ENCODE data around the gene HOTAIR. TPM values are rescaled to one million over a fixed set of nuclear protein-coding genes. Genes with fewer than 3 reads are reported as not detected.

HOTAIR gene
- total RNA-seq, 1 donor from 2014 or later = not detected

DNA sequence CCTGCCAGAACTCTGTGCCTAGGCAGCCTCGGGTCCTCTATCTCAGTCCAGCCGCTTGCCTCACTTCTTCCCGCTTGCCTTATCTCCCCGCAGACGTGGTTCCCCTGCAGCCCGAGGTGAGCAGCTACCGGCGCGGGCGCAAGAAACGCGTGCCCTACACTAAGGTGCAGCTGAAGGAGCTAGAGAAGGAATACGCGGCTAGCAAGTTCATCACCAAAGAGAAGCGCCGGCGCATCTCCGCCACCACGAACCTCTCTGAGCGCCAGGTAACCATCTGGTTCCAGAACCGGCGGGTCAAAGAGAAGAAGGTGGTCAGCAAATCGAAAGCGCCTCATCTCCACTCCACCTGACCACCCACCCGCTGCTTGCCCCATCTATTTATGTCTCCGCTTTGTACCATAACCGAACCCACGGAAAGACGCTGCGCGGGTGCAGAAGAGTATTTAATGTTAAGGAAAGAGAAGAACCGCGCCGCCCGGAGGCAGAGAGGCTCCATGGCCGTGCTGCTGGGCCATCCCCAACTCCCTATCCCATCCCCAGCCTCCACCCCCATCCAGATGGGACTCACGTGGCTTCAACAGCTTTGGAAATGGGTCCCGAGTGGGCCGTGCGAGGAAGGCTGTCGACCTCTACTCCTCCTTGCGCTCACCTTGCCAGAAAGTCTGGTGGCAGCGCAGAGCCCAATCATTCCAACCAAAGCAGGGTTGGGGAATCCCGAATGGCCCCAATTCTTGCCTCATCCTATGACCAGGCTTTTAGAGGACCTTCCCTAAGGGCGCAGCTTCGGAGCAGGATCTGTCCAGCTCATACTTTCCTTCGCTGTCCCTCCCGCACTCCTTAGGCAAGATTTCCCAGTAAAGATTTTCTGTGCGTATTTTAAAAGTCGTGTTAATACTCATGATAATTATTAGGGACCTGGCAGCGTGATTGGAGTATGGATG lies 29.6 kb downstream of the HOTAIR start:
- Mint-ChIP-seq H3K4me1 (no peaks in the 10 kb centered on the region), H3K27ac (no peak overlapping the region), H3K36me3 (ENCODE audit: low read depth) (no peaks in the 10 kb centered on the region), H3K27me3 (peaks cover 89% of the 10 kb centered on the region), H3K9me3 (peaks cover under 1% of the 10 kb centered on the region), H3K4me3 (no peak overlapping the region)
- DNase-seq = no peak
- intact Hi-C loops (cut with micrococcal nuclease) = no loop called here

DNA sequence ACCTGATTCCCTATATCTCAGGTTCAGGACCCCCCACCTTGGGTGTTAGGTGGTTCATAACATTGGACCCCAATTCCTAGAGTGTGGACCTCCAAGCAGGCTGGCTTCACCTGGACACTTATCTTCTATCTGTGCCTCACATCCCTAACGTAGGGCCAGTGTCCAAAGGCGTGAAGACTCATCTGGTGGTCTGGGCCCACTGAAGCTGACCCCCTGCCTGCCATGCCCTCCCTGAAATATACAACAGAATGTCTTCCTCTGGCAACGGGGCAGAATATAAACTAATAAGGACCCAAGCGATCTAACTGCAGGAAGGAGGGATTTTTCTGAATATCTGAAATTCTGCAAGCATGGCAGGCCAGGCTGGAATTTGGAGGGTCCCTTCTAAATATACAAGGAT lies 30.5 kb downstream of the HOTAIR start:
- no peaks in the 10 kb centered on the region for H3K36me3 Mint-ChIP-seq (ENCODE audit: low read depth)
- intact Hi-C loops (cut with micrococcal nuclease) = no loop called here
- DNase-seq = no peak
- no peak overlapping the region for H3K27ac Mint-ChIP-seq
- H3K27me3 Mint-ChIP-seq = peaks cover 89% of the 10 kb centered on the region
- H3K4me1 Mint-ChIP-seq = no peaks in the 10 kb centered on the region
- H3K9me3 Mint-ChIP-seq = peaks cover 3% of the 10 kb centered on the region
- no peak overlapping the region for H3K4me3 Mint-ChIP-seq

DNA sequence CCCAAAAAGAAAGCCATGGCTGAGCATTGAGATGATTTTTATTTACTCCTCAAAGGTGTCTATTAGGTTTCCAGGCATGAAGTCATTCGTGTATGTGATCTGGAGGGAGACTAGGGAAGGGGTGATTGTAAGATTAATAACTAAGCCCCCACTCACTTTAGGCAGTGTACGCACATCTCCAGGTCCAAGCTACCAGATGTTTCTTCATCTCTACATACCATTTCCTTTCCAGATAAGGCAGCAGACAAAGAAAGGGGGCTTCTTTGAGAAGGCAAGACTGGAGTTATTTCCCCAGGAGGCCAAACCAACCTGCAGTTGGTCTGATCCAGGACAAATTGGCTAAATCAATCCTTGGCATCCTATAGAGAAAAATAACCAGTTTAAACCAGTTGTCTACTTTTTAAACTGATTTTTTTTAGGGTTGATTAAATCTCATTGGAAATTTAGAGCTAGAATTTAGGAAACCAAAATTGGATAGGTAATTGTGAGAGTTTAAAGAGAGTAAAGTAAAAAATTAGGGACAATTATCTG lies 32.2 kb downstream of the HOTAIR start:
- no peaks in the 10 kb centered on the region for H3K4me1 Mint-ChIP-seq
- no peaks in the 10 kb centered on the region for H3K36me3 Mint-ChIP-seq (ENCODE audit: low read depth)
- H3K27ac Mint-ChIP-seq = no peak overlapping the region
- H3K4me3 Mint-ChIP-seq = no peak overlapping the region
- no peak for DNase-seq
- H3K27me3 Mint-ChIP-seq = peaks cover 85% of the 10 kb centered on the region
- intact Hi-C loops (cut with micrococcal nuclease) = no loop called here
- H3K9me3 Mint-ChIP-seq = peaks cover 3% of the 10 kb centered on the region

DNA sequence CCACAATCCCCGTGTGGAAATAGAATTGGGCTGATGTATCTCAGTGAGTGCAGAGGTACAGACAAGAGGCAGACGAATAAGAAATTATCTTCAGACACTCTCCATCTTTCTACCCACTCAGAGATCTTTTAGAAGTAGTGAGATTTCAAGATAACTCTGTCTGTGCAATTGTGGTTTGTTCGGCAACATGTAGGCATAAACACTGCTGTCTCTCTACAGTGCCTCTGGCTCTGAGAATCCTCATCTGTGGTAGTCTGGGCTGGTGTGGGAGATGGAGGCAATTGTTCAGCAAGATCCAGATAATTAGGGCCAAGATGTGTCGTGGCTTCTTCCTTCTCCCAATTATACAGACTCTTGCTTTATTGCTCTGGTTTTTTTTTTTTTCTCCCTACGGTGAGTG lies 33.0 kb downstream of the HOTAIR start:
- peaks cover 87% of the 10 kb centered on the region for H3K27me3 Mint-ChIP-seq
- DNase-seq = no peak
- no peak overlapping the region for H3K4me3 Mint-ChIP-seq
- H3K4me1 Mint-ChIP-seq = no peaks in the 10 kb centered on the region
- intact Hi-C loops (cut with micrococcal nuclease) = no loop called here
- no peak overlapping the region for H3K27ac Mint-ChIP-seq
- peaks cover 7% of the 10 kb centered on the region for H3K9me3 Mint-ChIP-seq
- H3K36me3 Mint-ChIP-seq (ENCODE audit: low read depth) = no peaks in the 10 kb centered on the region

DNA sequence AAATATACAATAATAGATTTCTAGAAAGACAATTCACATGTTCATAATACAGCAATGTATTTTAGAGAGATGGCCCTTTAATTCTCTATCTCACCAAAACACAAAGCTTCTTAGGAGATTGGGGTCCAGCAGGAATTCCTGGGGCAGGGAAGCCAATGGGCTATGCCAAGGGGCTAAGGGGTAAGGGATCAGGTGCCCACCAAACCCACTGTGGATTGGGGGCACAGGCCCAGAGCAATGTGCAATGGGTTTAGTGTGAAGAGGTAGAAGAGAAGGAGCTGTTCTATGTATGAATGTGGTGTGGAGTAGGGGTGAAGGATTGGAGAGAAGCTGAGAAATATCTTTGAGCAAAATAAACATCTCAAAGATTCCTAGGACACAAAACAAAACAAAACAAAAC lies 33.6 kb downstream of the HOTAIR start:
- Mint-ChIP-seq H3K4me1 (no peaks in the 10 kb centered on the region), H3K27me3 (peaks cover 86% of the 10 kb centered on the region), H3K9me3 (peaks cover 7% of the 10 kb centered on the region), H3K36me3 (ENCODE audit: low read depth) (no peaks in the 10 kb centered on the region), H3K4me3 (no peak overlapping the region), H3K27ac (no peak overlapping the region)
- intact Hi-C loops (cut with micrococcal nuclease) = no loop called here
- DNase-seq = no peak

DNA sequence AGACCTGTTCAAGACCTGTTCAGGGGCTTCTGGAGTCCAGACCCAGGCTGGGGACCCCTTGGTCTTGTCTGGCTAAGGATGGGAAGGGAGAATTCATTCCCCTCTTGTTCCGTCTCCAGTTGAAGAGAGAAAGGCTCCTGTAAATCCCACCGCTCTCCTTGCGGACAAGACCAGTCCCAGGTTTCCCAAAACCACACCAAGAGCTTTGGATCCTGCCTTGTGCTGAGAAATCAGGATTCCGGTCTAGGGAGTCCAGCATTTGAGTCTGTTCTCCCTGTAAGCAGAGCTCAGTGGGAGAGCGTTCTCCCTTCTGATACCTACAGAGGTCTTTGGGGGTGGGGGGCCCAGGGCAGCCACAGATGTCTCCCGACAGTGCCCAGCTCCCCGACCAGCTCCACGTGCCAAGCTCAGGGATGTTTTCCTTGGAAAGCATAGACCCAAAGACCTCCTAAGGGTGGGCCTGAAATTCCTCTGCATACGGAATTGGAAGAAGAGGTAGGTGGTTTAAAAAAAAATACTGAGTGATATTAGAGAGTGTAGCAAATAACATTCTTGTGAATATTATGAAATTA lies 34.2 kb downstream of the HOTAIR start:
- Mint-ChIP-seq H3K27me3 (peaks cover 86% of the 10 kb centered on the region), H3K27ac (no peak overlapping the region), H3K4me1 (peaks cover 2% of the 10 kb centered on the region), H3K4me3 (no peak overlapping the region), H3K9me3 (peaks cover 7% of the 10 kb centered on the region), H3K36me3 (ENCODE audit: low read depth) (no peaks in the 10 kb centered on the region)
- no peak for DNase-seq
- intact Hi-C loops (cut with micrococcal nuclease) = no loop called here

DNA sequence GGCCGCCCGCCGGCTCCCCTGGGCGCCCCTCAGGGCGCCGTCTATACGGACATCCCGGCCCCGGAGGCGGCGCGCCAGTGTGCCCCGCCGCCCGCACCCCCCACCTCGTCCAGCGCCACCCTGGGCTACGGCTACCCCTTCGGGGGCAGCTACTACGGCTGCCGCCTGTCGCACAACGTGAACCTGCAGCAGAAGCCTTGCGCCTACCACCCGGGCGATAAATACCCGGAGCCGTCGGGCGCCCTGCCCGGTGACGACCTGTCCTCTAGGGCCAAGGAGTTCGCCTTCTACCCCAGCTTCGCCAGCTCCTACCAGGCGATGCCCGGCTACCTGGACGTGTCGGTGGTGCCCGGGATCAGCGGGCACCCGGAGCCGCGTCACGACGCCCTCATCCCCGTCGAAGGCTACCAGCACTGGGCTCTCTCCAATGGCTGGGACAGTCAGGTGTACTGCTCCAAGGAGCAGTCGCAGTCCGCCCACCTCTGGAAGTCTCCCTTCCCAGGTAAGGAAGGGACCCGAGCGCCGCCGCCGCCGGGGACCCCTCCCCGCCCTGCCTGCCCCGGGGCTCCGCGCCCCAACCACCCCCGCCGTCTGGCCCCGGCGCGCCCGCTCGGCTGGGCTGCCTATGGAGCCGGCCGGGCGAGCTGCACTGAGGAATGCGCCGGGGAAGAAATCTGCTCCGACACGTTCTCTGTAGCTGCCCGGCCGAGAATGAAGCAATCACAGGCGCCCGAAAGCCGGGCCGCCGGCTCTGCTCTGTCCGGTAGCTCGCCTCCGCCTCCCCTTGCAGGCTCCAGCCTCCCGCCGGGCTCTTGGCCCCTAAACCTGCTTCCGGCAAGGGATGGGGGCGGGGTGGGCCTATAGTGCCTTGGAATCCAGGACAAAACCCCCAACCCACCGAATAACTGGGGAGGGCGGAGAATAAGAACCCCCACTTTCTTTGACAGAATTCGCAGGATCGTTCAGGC lies 35.3 kb downstream of the HOTAIR start:
- DNase-seq = no peak
- no peaks in the 10 kb centered on the region for H3K36me3 Mint-ChIP-seq (ENCODE audit: low read depth)
- H3K4me1 Mint-ChIP-seq = peaks cover 2% of the 10 kb centered on the region
- H3K27me3 Mint-ChIP-seq = peaks cover 85% of the 10 kb centered on the region
- no peak overlapping the region for H3K27ac Mint-ChIP-seq
- intact Hi-C loops (cut with micrococcal nuclease) = loop anchor here (10.0 kb wide), 1 partner anchor 55 kb away; no protein-coding TSS in a partner anchor
- peaks cover 7% of the 10 kb centered on the region for H3K9me3 Mint-ChIP-seq
- H3K4me3 Mint-ChIP-seq = no peak overlapping the region

DNA sequence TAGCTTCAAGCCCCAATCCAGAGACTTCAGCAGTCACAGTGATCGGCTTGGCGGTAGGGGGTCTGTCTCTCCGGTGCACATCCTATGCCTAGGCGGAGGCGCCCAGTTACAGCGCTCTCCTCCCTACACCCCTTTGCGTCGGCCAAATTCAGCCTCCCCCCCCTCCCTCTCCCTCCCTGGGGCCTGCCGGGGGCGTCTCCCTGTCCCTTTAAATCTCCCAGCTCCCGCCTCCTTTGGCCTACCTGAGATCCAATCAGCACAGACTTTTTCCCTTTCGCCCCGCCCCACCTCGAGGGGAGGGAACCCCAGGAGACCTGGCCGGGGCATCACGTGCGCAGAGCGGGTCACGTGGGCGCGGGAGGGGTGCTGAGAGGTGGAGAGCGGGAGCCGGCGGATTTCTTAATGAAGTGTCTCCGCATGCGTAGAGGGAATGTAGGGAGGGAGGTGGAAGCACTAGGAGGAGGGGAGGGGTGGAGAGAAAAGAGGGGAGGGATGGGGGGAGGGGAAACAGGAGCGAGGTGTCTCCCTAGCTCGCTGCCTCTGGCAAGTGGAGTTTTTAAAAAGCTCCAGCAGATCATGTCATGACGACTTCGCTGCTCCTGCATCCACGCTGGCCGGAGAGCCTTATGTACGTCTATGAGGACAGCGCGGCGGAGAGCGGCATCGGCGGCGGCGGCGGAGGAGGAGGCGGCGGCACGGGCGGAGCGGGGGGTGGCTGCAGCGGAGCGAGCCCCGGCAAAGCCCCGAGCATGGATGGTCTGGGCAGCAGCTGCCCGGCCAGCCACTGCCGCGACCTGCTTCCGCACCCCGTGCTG lies 36.2 kb downstream of the HOTAIR start, which contains the start of gene HOXC13:
Gene HOXC13, plus strand, starts transcription at position 506 of the 815 bp plus-strand sequence. Its CDS starts 76 bp downstream, at position 582.
- H3K27me3 Mint-ChIP-seq = peaks cover 85% of the 10 kb centered on the region
- H3K9me3 Mint-ChIP-seq = peaks cover 7% of the 10 kb centered on the region
- no peaks in the 10 kb centered on the region for H3K36me3 Mint-ChIP-seq (ENCODE audit: low read depth)
- DNase-seq = no peak
- no peak within 1 kb of the TSS for H3K27ac Mint-ChIP-seq
- intact Hi-C loops (cut with micrococcal nuclease) = loop anchor here (10.0 kb wide), 1 partner anchor 56 kb away; no protein-coding TSS in a partner anchor
- H3K4me3 Mint-ChIP-seq = no peak within 1 kb of the TSS
- H3K4me1 Mint-ChIP-seq = peaks cover 2% of the 10 kb centered on the region

DNA sequence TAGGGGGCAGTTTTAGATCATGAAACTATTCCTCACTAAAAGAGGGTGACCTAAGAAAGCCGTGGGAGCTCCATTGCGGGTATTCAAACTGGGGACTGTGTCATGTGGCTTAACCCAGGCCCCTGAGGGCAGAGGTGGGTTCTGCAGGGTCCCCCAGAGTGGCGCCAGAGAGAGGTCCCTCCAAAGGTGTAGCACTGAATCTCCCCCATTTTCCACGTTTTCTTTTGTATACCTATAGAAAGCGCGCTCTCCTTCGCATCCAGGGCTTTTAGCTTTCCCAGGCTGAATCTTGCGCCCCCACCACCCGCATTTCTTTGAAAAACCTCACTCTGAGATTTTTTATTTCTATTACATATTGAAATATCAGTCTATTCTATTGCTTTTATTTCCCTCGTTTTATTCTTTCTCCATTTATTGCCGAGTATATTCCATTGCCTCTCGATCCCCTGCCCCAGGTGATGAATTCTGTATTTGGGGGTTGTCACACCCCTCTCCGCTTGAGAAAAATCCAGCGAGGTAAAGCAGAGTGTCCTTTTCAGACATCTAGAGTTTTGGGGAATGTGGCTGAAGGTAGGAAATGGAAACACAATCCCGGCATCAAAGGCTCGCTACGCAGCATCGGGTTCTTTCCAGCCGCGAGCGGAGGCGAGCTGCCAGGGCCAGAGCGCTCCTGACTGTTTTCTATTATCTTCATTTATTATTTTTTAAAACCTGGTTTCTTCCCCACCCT lies 37.0 kb downstream of the HOTAIR start:
- Mint-ChIP-seq H3K27me3 (peaks cover 87% of the 10 kb centered on the region), H3K27ac (peak overlapping the region; percentile 15), H3K9me3 (peaks cover 7% of the 10 kb centered on the region), H3K4me3 (no peak overlapping the region), H3K4me1 (peaks cover 2% of the 10 kb centered on the region), H3K36me3 (ENCODE audit: low read depth) (no peaks in the 10 kb centered on the region)
- intact Hi-C loops (cut with micrococcal nuclease) = loop anchor here (2.0 to 10.0 kb wide), 2 partner anchors 13 to 57 kb away; no protein-coding TSS in a partner anchor
- DNase-seq = no peak

DNA sequence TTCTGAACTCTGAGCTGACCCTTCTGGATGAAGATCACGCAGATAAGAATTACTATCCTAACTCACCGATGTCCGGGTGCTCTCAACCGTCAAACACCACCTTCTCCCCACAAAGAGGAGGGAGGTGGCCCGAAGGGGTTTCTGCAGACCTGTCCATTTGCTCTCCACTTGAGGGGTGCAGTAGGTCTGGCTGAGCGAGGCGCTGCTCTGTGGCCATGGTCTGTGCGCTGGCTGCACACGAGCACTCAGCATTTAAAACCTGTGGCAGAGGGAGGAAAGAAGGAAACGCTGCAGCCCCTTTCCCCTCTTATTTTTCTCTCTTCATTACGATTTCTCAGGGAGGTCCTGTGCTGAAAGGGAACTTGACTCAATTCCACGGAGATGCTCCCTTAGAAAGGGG lies 37.7 kb downstream of the HOTAIR start:
- Mint-ChIP-seq H3K4me3 (no peak overlapping the region), H3K27me3 (peaks cover 88% of the 10 kb centered on the region), H3K36me3 (ENCODE audit: low read depth) (no peaks in the 10 kb centered on the region), H3K27ac (no peak overlapping the region), H3K4me1 (peaks cover 2% of the 10 kb centered on the region), H3K9me3 (peaks cover 7% of the 10 kb centered on the region)
- no peak for DNase-seq
- intact Hi-C loops (cut with micrococcal nuclease) = loop anchor here (2.0 to 10.0 kb wide), 2 partner anchors 14 to 58 kb away; no protein-coding TSS in a partner anchor

DNA sequence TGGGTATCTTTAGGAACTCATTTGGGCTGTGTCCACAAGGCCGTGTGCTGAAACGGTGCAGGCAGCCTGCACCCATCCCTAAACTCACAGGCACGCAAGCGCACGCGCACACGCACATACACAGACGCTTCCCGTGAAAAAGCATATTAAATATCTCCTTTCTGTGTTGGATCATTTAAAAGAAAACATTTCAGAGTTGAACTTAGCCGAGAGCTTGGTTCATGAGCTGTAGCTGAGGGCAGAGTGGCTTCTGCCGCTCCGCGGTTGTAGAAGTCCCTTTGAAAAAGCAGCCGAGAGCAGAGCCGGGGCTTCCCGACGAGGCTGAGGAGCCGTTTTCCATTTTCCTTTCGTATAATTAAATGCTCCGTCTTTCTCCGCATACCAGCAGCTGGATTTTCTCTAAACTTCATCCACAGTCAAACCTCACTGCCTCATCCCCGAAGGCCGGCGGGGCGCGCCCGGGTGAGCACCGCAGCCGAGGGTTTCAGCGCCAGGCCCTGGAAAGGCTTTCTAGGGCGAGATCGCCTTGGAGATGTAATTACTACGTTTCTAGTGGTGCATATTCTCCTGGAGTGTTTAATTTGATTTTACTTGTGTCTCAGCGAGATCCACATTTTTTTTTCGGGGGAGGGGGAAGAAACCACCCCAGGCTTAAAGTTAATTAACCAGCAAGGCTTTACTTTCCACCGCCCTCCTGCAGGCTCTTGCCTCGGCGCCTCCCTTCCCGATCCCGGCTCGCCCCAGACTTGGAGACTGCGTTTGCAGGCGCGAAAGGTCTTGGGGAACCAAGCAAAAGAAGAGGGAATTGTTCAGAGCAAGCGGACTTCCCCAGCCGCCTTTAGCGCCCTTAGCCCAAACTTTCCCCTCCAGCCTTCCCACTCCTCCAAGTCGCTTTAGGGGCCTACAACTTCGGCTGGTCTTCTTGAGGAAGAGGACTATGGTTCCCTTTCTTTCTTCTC lies 39.1 kb downstream of the HOTAIR start:
- H3K27me3 Mint-ChIP-seq = peaks cover 88% of the 10 kb centered on the region
- H3K4me3 Mint-ChIP-seq = no peak overlapping the region
- DNase-seq = no peak
- H3K4me1 Mint-ChIP-seq = peaks cover 2% of the 10 kb centered on the region
- intact Hi-C loops (cut with micrococcal nuclease) = loop anchor here (2.0 to 10.0 kb wide), 2 partner anchors 15 to 59 kb away; no protein-coding TSS in a partner anchor
- no peaks in the 10 kb centered on the region for H3K36me3 Mint-ChIP-seq (ENCODE audit: low read depth)
- peaks cover 7% of the 10 kb centered on the region for H3K9me3 Mint-ChIP-seq
- peak overlapping the region; percentile 41 for H3K27ac Mint-ChIP-seq
